HepG2 (cell line): ENCODE measurements around the gene SYNE1. TPM values are rescaled to one million over a fixed set of nuclear protein-coding genes. Genes with fewer than 3 reads are reported as not detected.

ENCODE experiments used
- FIP1L1 ChIP-seq: fragments of 200-400 bp; formaldehyde crosslinking; IDR thresholded peaks from 2 replicates; pipeline ENCODE4 v1.6.1; 2018; ENCODE audit warnings: low read depth, mild to moderate bottlenecking, low read length, moderate library complexity, borderline replicate concordance; ENCODE audit not compliant: insufficient read depth
- GFI1 ChIP-seq: sonication (generic); formaldehyde crosslinking; IDR thresholded peaks from 2 replicates; pipeline ENCODE4 v1.5.0; 2020; ENCODE audit warnings: missing genetic modification reagents, mild to moderate bottlenecking, borderline replicate concordance
- HDAC2 ChIP-seq: sonication (generic); formaldehyde crosslinking; IDR thresholded peaks from 2 replicates; pipeline ENCODE4 v1.4.0; 2020; ENCODE audit warnings: missing genetic modification reagents
- IRX3 ChIP-seq: sonication (generic); formaldehyde crosslinking; IDR thresholded peaks from 2 replicates; pipeline ENCODE4 v1.8.1; 2023; ENCODE audit warnings: mild to moderate bottlenecking, low read depth, missing genetic modification reagents, borderline replicate concordance
- KLF12 ChIP-seq: sonication (generic); formaldehyde crosslinking; IDR thresholded peaks from 2 replicates; pipeline ENCODE4 v1.4.0; 2020; ENCODE audit warnings: missing genetic modification reagents, borderline replicate concordance
- MAFK ChIP-seq, 2 experiments: IDR thresholded peaks in 1 of 2; conservative IDR thresholded peaks in 1 of 2; 2 replicates each; pipeline ENCODE4 v1.6.1; 2011; ENCODE audit warnings: improper control_type of control experiment in 2 of 2, low read length in 2 of 2
- MZF1 ChIP-seq: sonication (generic); formaldehyde crosslinking; IDR thresholded peaks from 2 replicates; pipeline ENCODE4 v1.8.1; 2023; ENCODE audit warnings: mild to moderate bottlenecking, missing genetic modification reagents, borderline replicate concordance
- NR2C2 ChIP-seq: sonication (generic); formaldehyde crosslinking; IDR thresholded peaks from 2 replicates; pipeline ENCODE4 v1.4.0; 2020; ENCODE audit warnings: missing genetic modification reagents, mild to moderate bottlenecking, moderate library complexity, borderline replicate concordance
- NR3C1 ChIP-seq: sonication (generic); formaldehyde crosslinking; IDR thresholded peaks from 2 replicates; pipeline ENCODE4 v1.4.0; 2020; ENCODE audit warnings: missing genetic modification reagents
- ONECUT2 ChIP-seq: sonication (generic); formaldehyde crosslinking; IDR thresholded peaks from 2 replicates; pipeline ENCODE4 v1.4.0; 2020; ENCODE audit warnings: missing genetic modification reagents
- PLRG1 ChIP-seq: fragments of 450-650 bp; conservative IDR thresholded peaks from 2 replicates; pipeline ENCODE4 v1.6.1; 2016
- RFX3 ChIP-seq: IDR thresholded peaks from 2 replicates; pipeline ENCODE4 v1.6.1; 2016; ENCODE audit warnings: missing biosample characterization, missing genetic modification reagents
- TBP ChIP-seq: sonication (generic); formaldehyde crosslinking; IDR thresholded peaks from 2 replicates; pipeline ENCODE4 v1.5.0; 2020; ENCODE audit warnings: missing genetic modification reagents
- TCF7 ChIP-seq: sonication (generic); IDR thresholded peaks from 2 replicates; pipeline ENCODE4 v1.6.1; 2016; ENCODE audit warnings: antibody characterized with exemption, low read depth
- USF2 ChIP-seq, 2 experiments: sonication (generic) in 1 of 2; formaldehyde crosslinking in 1 of 2; IDR thresholded peaks; 2 replicates each; pipeline versions ENCODE4 v1.5.1 to v1.6.1; 2011 to 2020; ENCODE audit warnings: borderline replicate concordance in 1 of 2, low read depth in 1 of 2, low read length in 1 of 2, mild to moderate bottlenecking in 1 of 2, missing genetic modification reagents in 1 of 2, moderate library complexity in 1 of 2
- ZBTB43 ChIP-seq: sonication (generic); formaldehyde crosslinking; conservative IDR thresholded peaks from 2 replicates; pipeline ENCODE4 v1.4.0; 2020; ENCODE audit warnings: missing genetic modification reagents
- ZNF101 ChIP-seq: sonication (generic); formaldehyde crosslinking; IDR thresholded peaks from 2 replicates; pipeline ENCODE4 v1.4.0; 2020; ENCODE audit warnings: mild to moderate bottlenecking, low read depth, missing genetic modification reagents, borderline replicate concordance
- ZNF232 ChIP-seq: sonication (generic); formaldehyde crosslinking; IDR thresholded peaks from 2 replicates; pipeline ENCODE4 v1.4.0; 2020; ENCODE audit warnings: missing genetic modification reagents, borderline replicate concordance
- ZNF263 ChIP-seq: sonication (generic); formaldehyde crosslinking; IDR thresholded peaks from 2 replicates; pipeline ENCODE4 v1.4.0; 2020; ENCODE audit warnings: missing genetic modification reagents
- ZNF264 ChIP-seq: sonication (generic); formaldehyde crosslinking; IDR thresholded peaks from 2 replicates; pipeline ENCODE4 v1.4.0; 2020; ENCODE audit warnings: missing genetic modification reagents
- ZNF430 ChIP-seq: sonication (generic); formaldehyde crosslinking; IDR thresholded peaks from 2 replicates; pipeline ENCODE4 v1.9.0; 2021; ENCODE audit warnings: mild to moderate bottlenecking, missing genetic modification reagents
- ZNF7 ChIP-seq: IDR thresholded peaks from 2 replicates; pipeline ENCODE4 v1.6.1; 2016; ENCODE audit warnings: missing biosample characterization, missing genetic modification reagents
- ZNF839 ChIP-seq: sonication (generic); formaldehyde crosslinking; IDR thresholded peaks from 2 replicates; pipeline ENCODE4 v1.4.0; 2020; ENCODE audit warnings: missing genetic modification reagents, mild to moderate bottlenecking, borderline replicate concordance
- ZNF879 ChIP-seq: sonication (generic); formaldehyde crosslinking; IDR thresholded peaks from 2 replicates; pipeline ENCODE4 v1.8.1; 2023; ENCODE audit warnings: missing genetic modification reagents
- polyA plus RNA-seq, 8 experiments: library from polyadenylated mRNA; depleted of rRNA in 3 of 8; stranded (reverse) in 7 of 8; unstranded in 1 of 8; fragments of >200 nt; fragmentation: Illumina TruSeq in 4 of 8; extraction: Trizol in 4 of 8; gene quantifications; 2 replicates each; pipeline versions ENCODE4 v1.2.1 to v1.2.3, GENCODE V29; 2011 to 2016; ENCODE audit warnings: low read depth in 4 of 8, missing spikeins in 1 of 8, mixed read lengths in 1 of 8; ENCODE audit not compliant: insufficient read depth in 1 of 8
- total RNA-seq, 5 experiments: library from RNA; depleted of rRNA; stranded (reverse); fragments of >200 nt; fragmentation: Illumina TruSeq; extraction: Trizol; gene quantifications; 2 replicates each; pipeline ENCODE4 v1.2.3, GENCODE V29; 2016; ENCODE audit warnings: low read depth in 1 of 5
- TF ChIP-seq, protein P1 (sequence below): IDR thresholded peaks from 2 replicates; pipeline ENCODE4 v1.6.1; 2016
- TF ChIP-seq, protein P2 (sequence below): sonication (generic); formaldehyde crosslinking; IDR thresholded peaks from 2 replicates; pipeline ENCODE4 v1.4.0; 2020; ENCODE audit warnings: missing genetic modification reagents

The SYNE1 gene
- total and polyA plus RNA-seq, 2 of the 13 experiments (the other 11 are each of a cell fraction or from before 2014, with no cell fraction given), result 5.5 to 15.9 TPM

GRCh38 chr6:152170702-152171667, 466.2 kb downstream of the SYNE1 start (continued):
- TF ChIP-seq FIP1L1 (no peak), GFI1 (0 out of 2 replicates have a peak, but pooled peaks have one; percentile 20), MZF1 (no peak), ZNF263 (CRISPR knock-in tag) (0 out of 2 replicates have a peak, but pooled peaks have one; percentile 33), ZNF7 (no peak), PLRG1 (no peak), TCF7 (peak; percentile 38; the same call in 1 of the 2 replicates), RFX3 (CRISPR knock-in tag) (no peak), ZNF232 (CRISPR knock-in tag) (no peak), KLF12 (CRISPR knock-in tag) (no peak), ZNF879 (CRISPR knock-in tag) (no peak), NR2C2 (CRISPR knock-in tag) (no peak), IRX3 (CRISPR knock-in tag) (no peak), HDAC2 (CRISPR knock-in tag) (peak; percentile 56), ONECUT2 (CRISPR knock-in tag) (no peak; the same call in 1 of the 2 replicates), MAFK (conservative IDR thresholded peaks at IDR 0.05 in 1 of 2, IDR thresholded peaks at IDR 0.05 in 1 of 2; ENCODE audit: low read length in 2 of 2) (peak; percentile 79 to 91), USF2 (IDR thresholded peaks at IDR 0.05; ENCODE audit: low read depth, low read length) (no peak), USF2 (CRISPR knock-in tag; IDR thresholded peaks at IDR 0.05; ENCODE audit: borderline replicate concordance) (no peak), ZNF264 (no peak; the same call in 1 of the 2 replicates), ZBTB43 (CRISPR knock-in tag) (0 out of 2 replicates have a peak, but pooled peaks have one; percentile 35), NR3C1 (no peak), ZNF101 (CRISPR knock-in tag) (no peak), ZNF839 (no peak), TBP (CRISPR knock-in tag) (no peak), ZNF430 (CRISPR knock-in tag) (peak; percentile 99)
- TF ChIP-seq, protein P1, sequence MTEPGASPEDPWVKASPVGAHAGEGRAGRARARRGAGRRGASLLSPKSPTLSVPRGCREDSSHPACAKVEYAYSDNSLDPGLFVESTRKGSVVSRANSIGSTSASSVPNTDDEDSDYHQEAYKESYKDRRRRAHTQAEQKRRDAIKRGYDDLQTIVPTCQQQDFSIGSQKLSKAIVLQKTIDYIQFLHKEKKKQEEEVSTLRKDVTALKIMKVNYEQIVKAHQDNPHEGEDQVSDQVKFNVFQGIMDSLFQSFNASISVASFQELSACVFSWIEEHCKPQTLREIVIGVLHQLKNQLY (CRISPR knock-in tag), result peak; percentile 51; the same call in 1 of the 2 replicates
- TF ChIP-seq, protein P2, sequence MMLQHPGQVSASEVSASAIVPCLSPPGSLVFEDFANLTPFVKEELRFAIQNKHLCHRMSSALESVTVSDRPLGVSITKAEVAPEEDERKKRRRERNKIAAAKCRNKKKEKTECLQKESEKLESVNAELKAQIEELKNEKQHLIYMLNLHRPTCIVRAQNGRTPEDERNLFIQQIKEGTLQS (CRISPR knock-in tag), result peak; percentile 67
